GM12873 (cell line): ENCODE data around the gene RANBP9.

Experiments used
- TF ChIP-seq, protein P1 (sequence below): IDR thresholded peaks from 2 replicates; pipeline ENCODE4 v1.5.1; 2012; ENCODE audit warnings: low read depth, mild to moderate bottlenecking, moderate library complexity, low read length, control low read depth; ENCODE audit not compliant: insufficient read depth; ENCODE audit errors: missing control alignments

Gene RANBP9

DNA sequence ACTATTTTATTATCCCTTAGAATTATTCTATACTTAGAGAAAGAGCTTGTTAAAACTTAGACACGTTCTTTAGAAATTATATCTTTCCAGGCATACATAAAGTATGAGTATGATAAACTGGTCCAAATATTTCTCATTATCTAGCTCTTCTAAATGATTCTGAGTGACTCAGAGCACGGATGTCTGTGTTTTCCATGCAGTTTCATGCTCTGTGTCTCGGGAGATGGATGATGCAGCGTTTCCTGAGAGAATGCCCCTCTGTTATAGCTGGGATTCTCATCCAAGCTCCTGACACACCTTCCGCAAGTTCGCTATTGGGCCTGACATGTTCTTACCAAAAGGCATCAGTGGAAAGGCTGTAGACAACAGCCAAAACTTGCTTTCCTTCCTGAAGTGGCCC is 117.9 kb downstream of the RANBP9 start:
- TF ChIP-seq, protein P1, sequence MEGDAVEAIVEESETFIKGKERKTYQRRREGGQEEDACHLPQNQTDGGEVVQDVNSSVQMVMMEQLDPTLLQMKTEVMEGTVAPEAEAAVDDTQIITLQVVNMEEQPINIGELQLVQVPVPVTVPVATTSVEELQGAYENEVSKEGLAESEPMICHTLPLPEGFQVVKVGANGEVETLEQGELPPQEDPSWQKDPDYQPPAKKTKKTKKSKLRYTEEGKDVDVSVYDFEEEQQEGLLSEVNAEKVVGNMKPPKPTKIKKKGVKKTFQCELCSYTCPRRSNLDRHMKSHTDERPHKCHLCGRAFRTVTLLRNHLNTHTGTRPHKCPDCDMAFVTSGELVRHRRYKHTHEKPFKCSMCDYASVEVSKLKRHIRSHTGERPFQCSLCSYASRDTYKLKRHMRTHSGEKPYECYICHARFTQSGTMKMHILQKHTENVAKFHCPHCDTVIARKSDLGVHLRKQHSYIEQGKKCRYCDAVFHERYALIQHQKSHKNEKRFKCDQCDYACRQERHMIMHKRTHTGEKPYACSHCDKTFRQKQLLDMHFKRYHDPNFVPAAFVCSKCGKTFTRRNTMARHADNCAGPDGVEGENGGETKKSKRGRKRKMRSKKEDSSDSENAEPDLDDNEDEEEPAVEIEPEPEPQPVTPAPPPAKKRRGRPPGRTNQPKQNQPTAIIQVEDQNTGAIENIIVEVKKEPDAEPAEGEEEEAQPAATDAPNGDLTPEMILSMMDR = no peak

DNA sequence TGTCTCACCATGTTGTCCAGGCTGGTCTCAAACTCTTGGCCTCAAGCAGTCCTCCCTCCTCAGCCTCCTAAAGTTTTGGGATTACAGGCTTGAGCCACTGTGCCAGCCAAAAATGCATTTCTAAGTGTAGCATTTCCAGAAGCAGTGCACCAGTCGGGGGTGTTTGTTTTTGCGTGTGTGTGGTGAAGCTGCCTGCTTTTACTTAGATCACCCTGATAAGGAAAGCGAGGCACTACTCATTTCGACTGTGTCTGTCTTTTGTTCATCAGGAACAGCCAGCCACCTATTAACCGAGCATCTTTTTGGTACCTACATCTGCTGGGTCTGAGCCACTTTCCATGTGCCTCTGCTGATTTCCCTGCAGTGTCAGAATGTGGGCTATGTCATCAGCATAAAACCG is 118.5 kb downstream of the RANBP9 start:
- TF ChIP-seq, protein P1 = no peak

DNA sequence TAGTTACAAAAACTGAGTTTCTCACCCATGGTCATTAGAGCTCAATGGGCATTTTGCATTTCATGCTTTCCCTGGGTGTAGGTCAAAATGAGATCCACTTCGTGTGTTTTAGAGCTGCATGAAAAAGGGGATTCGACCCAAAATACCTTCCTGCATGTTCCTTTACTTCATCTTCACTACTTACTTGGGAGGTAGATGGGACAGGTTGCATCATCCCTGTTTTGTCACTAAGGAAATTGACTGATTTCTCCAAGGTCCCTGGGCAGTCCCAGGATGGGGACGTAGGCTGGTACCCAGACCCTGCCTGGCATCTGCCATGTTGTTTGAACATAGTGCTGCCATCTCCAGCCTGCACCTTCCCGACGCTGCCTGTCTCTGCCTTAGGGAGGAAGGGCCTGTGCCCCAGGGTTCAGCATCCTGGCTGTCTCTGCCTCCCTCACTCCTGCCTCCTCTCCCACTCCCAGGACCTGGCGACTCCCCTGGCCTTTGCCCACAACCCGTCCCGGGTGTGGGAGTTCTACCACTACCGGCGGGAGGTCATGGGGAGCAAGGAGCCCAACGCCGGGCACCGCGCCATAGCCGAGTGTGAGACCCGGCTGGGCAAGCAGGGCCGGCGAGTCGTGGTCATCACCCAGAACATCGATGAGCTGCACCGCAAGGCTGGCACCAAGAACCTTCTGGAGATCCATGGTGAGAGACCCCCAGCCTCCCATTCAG is 120.3 kb downstream of the RANBP9 start:
- TF ChIP-seq, protein P1 = no peak

DNA sequence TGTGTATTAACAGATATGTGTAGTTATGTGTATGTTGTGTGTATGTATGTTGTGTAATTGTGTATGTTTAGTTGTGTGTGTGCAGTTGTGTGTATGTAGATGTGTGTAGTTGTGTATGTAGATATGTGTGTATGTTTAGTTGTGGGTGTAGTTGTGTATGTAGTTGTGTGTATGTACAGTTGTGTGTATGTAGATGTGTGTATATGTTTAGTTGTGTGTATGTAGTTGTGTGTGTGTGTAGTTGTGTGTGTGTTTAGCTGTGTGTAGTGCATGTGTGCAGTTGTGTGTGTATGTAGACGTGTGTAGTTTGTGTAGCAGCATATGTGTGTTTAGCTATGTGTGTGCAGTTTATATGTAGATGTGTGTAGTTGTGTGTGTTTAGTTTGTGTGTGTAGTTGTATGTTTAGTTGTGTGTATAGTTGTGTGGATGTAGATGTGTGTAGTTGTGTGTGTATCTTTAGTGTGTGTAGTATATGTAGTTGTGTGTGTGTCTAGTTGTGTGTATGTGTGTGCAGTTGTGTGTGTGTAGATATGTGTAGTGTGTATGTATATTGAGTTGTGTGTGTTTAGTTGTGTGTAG is 121.0 kb downstream of the RANBP9 start:
- TF ChIP-seq, protein P1 = no peak

DNA sequence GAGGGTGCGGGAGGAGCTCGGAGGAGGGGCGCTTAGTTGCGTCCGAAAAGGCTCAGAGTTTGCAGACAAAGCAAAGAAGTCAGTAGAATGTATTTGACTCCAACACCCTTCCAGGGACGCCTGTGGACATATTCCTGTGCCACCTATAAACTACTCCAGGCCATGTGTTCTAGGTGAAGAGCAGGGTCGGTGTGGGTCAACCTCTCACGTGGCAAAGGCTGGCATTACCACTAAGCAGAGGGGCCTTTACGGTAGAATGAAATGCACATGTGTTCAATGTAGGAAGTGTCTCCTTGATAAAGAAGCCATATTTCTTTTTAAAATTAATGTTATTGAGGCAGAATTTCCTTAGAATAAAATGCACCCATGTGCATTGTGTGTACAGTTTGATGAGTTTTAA is 121.8 kb downstream of the RANBP9 start:
- TF ChIP-seq, protein P1 = no peak

DNA sequence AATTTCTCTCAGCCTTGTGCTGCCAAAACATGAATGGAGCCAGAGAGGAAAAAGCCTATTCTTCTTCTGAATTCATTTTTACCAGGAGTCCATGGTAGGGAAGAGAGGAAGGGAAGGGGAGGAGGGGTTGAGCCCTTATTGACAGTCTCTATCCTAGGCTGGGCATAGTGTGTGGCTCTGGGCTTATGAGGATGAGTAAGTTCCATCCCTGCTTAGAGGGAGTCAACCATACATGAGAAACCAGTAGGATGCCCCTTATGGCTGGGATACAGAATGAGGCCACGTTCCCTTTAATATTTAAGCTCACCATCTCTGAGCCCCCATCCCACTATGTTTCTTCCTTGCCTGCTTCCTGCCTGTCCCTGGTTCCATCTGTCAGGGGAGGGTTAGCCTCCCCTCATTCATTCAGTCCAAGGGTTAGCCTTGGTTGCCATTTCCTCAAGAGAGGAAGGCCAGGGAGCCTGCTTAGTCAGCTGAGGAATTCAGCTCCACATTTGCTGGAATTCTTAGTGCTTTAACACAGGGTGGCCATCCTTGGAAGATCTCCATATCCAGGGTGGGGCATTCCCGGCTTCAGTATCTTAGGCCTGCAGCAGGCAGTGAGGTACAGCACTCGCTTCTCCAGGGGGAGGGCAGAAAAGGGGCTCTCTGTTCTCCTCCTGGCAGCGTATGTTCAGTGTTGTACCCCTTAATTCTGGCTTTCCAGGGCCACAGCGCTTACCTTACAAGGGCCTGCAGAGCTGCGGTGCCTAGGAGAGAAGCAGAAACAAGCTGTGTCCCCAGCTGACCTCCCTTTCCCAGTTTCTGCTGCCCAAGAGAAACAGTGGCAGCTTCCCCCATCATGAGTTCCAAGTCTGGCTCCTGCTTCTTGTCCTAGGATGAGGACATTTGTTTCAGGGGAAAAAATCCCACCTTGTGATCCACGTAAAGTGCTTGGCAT is 124.8 kb downstream of the RANBP9 start:
- TF ChIP-seq, protein P1 = no peak

DNA sequence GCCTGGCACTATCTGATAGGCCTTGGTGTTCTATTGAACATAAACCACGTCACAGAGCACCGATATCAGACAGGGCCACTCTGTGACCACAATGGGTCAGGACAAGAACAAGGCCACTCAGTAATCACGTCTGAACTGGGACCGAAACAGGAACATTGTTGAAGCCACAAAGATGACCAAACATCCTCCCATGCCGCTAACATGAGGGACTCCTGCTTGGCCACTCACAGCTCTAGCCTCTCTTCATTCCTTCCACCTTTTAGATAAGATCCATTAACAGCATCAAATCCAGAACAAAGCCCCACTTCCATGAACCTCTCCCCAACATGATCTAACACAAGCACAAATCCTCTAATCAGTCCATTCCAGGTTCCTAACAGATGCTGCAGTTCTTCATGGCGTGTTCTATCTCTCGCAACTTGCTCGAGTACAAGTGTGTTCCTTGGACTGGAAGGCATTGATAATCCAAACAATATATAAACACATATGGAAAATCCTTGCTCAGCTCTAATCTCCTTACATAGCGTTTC is 129.9 kb downstream of the RANBP9 start:
- TF ChIP-seq, protein P1 = no peak
